Nephron (organoid): ENCODE data around the gene COL26A1.

Experiments
- H3K27ac Mint-ChIP-seq, 3 experiments: 2 replicates each; pipeline ENCODE4 v1.8.0; 2020; ENCODE audit warnings: mixed read lengths in 3 of 3, mild to moderate bottlenecking in 2 of 3, moderate library complexity in 1 of 3
- H3K27me3 Mint-ChIP-seq: 2 replicates; pipeline ENCODE4 v1.8.0; 2021; ENCODE audit warnings: low read depth, mild to moderate bottlenecking, moderate library complexity, mixed read lengths
- H3K36me3 Mint-ChIP-seq: 2 replicates; pipeline ENCODE4 v1.8.0; 2020; ENCODE audit warnings: low read depth, mixed read lengths
- H3K4me1 Mint-ChIP-seq: 2 replicates; pipeline ENCODE4 v1.8.0; 2020; ENCODE audit warnings: mixed read lengths
- H3K4me3 Mint-ChIP-seq, 3 experiments: 2 replicates each; pipeline ENCODE4 v1.8.0; 2020; ENCODE audit warnings: mild to moderate bottlenecking in 3 of 3, mixed read lengths in 3 of 3, moderate library complexity in 2 of 3
- H3K9me3 Mint-ChIP-seq: 2 replicates; pipeline ENCODE4 v1.8.0; 2020; ENCODE audit warnings: mixed read lengths
- TF ChIP-seq, protein P1 (sequence below), 3 experiments: fragments of 200-600 bp; sonication (generic); IDR thresholded peaks; one replicate each; pipeline ENCODE4 v1.5.0; 2021; ENCODE audit warnings: antibody characterized with exemption in 3 of 3; ENCODE audit not compliant: unreplicated experiment in 3 of 3

The COL26A1 gene

DNA sequence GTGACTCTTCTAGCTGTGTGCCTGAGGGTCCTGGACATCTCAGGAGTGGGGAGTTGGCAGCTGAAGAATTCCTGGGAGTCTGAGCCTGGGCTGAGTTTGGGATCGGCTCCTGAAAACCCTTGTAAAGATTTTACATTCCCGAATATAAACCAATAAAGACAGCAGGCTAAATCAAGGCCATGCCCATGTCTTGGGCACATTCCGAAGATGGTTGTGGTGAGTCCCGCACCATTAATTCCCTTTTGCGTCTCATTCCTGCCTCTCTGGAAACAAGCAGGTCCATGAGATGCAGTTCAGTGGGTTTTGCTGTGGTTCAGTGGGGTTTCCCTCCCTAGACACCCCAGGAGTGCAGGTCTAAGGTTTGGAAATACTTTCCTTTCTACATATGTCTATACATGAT, 90.9 kb downstream of the COL26A1 start:
- TF ChIP-seq, protein P1, sequence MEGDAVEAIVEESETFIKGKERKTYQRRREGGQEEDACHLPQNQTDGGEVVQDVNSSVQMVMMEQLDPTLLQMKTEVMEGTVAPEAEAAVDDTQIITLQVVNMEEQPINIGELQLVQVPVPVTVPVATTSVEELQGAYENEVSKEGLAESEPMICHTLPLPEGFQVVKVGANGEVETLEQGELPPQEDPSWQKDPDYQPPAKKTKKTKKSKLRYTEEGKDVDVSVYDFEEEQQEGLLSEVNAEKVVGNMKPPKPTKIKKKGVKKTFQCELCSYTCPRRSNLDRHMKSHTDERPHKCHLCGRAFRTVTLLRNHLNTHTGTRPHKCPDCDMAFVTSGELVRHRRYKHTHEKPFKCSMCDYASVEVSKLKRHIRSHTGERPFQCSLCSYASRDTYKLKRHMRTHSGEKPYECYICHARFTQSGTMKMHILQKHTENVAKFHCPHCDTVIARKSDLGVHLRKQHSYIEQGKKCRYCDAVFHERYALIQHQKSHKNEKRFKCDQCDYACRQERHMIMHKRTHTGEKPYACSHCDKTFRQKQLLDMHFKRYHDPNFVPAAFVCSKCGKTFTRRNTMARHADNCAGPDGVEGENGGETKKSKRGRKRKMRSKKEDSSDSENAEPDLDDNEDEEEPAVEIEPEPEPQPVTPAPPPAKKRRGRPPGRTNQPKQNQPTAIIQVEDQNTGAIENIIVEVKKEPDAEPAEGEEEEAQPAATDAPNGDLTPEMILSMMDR (IDR thresholded peaks at IDR 0.05; ENCODE audit: unreplicated experiment in 3 of 3), result no peak
- Mint-ChIP-seq H3K9me3 (no peaks in the 10 kb centered on the region), H3K36me3 (peaks cover 5% of the 10 kb centered on the region), H3K4me1 (no peaks in the 10 kb centered on the region), H3K27ac (peak overlapping the region in 1 of 3 experiments; percentile 56), H3K4me3 (no peak overlapping the region), H3K27me3 (no peaks in the 10 kb centered on the region)

DNA sequence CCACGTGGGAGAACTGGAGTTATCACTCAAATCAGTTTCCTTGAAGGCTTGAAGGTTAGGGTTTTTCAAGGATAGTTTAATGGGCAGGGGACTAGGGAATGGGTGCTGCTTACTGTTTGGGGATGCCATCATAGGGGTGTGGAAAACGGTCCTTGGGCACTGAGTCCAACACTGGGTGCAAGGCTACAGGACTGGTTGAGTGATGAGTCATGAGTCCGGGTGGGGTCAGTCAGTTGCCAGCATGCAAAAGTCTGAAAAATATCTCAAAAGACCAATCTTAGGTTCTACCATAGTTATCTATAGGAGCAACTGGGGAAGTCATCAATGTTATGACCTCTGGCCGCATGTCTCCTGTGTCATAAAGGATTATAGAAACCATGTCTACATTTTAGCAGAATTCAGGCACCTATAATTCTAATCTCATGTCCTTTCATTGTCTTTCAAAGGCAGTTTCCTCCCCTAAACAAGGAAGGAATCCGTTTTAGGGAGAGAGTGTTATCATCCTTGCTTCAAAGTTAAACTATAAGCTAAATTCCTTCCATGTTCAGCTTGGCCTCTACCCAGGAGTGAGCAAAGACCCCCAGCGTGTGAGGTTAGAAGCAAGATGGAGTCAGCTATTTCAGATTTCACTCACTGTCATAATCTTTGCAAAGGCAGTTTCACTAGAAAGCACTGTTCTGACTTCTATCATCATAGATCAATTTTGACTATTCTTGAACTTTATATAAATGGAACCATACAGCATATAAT, 94.5 kb downstream of the COL26A1 start:
- Mint-ChIP-seq H3K27me3 (no peaks in the 10 kb centered on the region), H3K36me3 (peaks cover 15% of the 10 kb centered on the region), H3K4me1 (no peaks in the 10 kb centered on the region), H3K4me3 (no peak overlapping the region), H3K9me3 (no peaks in the 10 kb centered on the region), H3K27ac (peak overlapping the region; percentile 9 to 50 (median 37))
- TF ChIP-seq, protein P1 (IDR thresholded peaks at IDR 0.05; ENCODE audit: unreplicated experiment in 3 of 3), result no peak

DNA sequence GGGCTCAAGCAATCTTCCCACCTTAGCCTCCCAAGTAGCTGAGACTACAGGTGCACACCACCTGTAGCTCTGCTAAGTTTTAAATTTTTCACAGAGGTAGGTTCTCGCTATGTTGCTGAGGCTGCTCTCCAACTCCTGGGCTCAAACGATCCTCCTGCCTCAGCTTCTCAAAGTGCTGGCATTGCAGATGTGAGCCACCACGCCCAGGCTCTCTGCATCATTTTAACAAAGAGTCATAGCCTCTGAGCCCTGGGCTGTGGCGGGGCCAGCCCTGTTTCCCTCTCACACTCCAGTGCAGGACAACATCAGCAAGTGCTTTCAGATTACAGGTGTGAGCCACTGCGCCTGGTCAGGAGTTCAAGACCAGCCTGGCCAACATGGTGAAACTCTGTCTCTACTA, 102.5 kb downstream of the COL26A1 start:
- Mint-ChIP-seq H3K9me3 (no peaks in the 10 kb centered on the region), H3K27ac (peak overlapping the region; percentile 65 to 79 (median 74)), H3K36me3 (peaks cover 7% of the 10 kb centered on the region), H3K27me3 (peaks cover 5% of the 10 kb centered on the region), H3K4me1 (peaks cover 18% of the 10 kb centered on the region), H3K4me3 (no peak overlapping the region)
- TF ChIP-seq, protein P1 (IDR thresholded peaks at IDR 0.05; ENCODE audit: unreplicated experiment in 3 of 3), result no peak

DNA sequence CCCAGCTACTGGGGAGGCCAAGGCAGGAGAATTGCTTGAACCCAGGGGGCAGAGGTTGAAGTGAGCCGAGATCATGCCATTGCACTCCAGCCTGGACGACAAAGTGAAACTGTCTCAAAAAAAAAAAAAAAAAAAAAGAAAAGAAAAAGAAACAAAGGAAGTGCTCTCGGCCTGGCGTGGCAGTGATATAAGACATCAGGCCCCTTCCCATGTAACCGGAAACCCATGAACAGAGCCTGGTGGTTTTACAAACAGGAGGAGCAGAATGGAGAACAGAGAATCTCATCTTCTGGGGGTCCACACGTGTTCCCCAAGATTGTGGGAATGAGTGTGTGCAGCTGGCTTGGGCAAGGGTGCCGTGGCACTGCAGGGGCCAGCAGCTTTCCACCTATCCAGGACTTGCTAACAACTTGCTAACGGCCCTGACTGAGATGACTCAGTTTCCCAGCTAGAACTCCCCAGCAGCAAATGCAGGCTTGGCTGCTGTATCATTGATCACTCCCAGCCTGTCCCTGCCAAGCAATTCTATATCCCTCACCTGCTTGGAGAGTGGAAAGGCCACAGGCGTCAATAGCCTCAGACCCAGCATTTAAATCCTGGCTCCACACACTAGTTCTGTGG, 103.0 kb downstream of the COL26A1 start:
- TF ChIP-seq, protein P1 (IDR thresholded peaks at IDR 0.05; ENCODE audit: unreplicated experiment in 3 of 3), result no peak
- Mint-ChIP-seq H3K4me3 (no peak overlapping the region), H3K27ac (peak overlapping the region; percentile 65 to 79 (median 74)), H3K27me3 (peaks cover 5% of the 10 kb centered on the region), H3K36me3 (peaks cover 2% of the 10 kb centered on the region), H3K4me1 (peaks cover 23% of the 10 kb centered on the region), H3K9me3 (no peaks in the 10 kb centered on the region)

DNA sequence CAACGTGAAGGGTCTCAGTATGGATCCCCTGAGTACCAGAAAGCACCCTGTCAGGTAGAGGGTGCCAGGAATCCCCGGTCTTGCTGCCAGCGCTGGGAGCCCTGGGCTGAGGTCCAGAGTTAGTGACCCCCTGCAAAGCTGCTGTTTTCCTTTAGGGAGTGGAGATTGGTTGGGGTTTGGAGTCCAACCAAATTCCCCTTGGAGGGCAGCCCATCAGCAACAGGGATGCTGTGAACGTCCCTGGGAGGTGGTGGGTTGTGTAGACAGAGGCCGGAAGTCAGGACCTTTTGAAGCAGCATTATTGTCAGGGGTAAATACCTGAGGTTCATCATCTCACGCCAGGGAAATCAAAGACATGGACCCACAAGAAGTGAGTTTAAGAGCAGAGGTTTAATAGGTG, 104.2 kb downstream of the COL26A1 start:
- Mint-ChIP-seq H3K4me3 (no peak overlapping the region), H3K27me3 (peaks cover 5% of the 10 kb centered on the region), H3K27ac (peak overlapping the region; percentile 65 to 83 (median 79)), H3K9me3 (no peaks in the 10 kb centered on the region), H3K4me1 (peaks cover 29% of the 10 kb centered on the region), H3K36me3 (no peaks in the 10 kb centered on the region)
- TF ChIP-seq, protein P1 (IDR thresholded peaks at IDR 0.05; ENCODE audit: unreplicated experiment in 3 of 3), result no peak
